Fibroblast of peridontal ligament (primary cell): ENCODE results near the gene KIAA0825.

Source experiments
- DNase-seq: peaks from one replicate; pipeline ENCODE4 v3.0.0-alpha.2; 2010; ENCODE audit errors: extremely low read depth

Gene KIAA0825

GRCh38 chr5:94440015-94440414 lies 178.4 kb downstream of the KIAA0825 start:
- DNase-seq, result peak; percentile 27

DNA sequence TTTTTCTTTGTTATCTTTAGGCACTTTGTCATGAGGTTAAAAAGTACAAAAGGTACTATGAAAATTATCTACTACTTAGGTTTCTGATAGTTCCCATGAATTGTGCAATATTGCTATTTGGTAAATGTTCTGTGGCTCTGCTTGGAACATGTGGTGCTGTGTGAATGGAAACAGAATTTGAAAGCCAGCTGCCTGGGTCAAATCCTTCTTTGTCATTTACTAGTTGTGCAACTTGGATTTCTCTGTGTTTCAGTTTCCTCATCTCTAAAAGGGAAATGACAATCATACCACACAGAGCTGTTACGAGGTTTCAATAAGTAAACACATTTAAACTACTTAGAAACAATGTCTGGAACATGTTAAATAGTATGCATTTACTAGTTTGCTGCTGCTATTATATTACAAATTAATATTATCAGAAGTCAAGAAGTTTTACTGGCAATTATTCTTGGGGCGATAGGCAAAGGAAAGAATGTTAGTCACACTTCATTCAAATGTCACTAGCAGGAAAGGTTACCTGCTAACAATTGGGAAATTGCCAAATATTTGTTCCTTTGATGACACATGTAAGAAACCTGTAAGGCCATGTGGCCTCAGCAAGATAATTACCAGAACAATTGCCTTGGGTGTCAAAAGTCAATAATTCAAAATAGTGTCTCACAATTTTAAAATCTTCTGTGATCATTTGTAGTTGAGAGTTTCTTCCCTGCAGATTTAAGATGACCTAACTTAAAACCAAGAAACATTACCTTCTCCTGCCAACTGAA lies 184.8 kb downstream of the KIAA0825 start:
- DNase-seq, result peak; percentile 90

- DNase-seq, result peak; percentile 64
These were observed 185.9 kb downstream of the KIAA0825 start for GRCh38 chr5:94432499-94432898.

DNA sequence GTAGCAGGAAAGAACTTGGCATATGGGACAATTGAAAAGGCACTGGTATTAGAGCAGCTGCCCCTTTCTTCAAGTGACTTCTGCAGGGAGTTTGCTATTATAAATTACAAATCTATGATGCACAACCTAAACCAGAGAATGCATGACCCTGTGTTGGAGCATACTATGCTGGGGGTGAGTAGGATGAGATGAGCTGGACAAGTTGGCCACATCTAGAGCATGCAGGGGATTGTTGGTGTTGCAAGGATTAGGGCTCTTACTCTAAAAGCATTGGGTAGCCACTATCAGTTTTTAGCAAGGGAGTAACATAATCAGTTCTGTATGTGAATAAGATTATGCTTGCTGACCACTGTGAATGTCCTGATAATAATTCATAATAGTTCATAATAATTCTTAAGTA lies 186.7 kb downstream of the KIAA0825 start:
- no peak for DNase-seq

- no peak for DNase-seq
These were observed 188.8 kb downstream of the KIAA0825 start for GRCh38 chr5:94429566-94429965.

- DNase-seq, result no peak
These were observed 193.0 kb downstream of the KIAA0825 start for GRCh38 chr5:94425396-94425795.

- DNase-seq, result no peak
These were observed 195.0 kb downstream of the KIAA0825 start for GRCh38 chr5:94423411-94423810.

GRCh38 chr5:94422812-94423211 lies 195.6 kb downstream of the KIAA0825 start:
- peak; percentile 23 for DNase-seq

GRCh38 chr5:94420885-94421284 lies 197.5 kb downstream of the KIAA0825 start:
- no peak for DNase-seq

DNA sequence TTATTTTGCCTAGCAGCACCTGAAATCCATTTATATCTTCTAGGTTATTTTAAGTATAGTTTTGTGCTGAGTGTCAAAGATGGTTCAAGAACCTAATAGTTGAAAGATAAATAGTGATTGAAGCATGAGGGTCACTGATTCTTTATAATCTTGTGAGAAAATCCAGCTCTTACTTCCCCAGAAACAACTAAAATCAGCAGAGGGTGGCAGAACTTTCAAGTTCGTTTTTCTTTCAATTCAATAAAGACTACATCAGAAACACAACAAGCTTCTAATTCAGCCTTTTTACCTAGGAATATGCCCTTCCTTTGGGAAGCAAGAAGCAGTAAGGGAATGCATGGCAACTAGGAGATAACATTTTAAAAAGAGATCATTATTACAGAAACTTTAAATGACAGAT lies 202.6 kb downstream of the KIAA0825 start:
- DNase-seq, result no peak

DNA sequence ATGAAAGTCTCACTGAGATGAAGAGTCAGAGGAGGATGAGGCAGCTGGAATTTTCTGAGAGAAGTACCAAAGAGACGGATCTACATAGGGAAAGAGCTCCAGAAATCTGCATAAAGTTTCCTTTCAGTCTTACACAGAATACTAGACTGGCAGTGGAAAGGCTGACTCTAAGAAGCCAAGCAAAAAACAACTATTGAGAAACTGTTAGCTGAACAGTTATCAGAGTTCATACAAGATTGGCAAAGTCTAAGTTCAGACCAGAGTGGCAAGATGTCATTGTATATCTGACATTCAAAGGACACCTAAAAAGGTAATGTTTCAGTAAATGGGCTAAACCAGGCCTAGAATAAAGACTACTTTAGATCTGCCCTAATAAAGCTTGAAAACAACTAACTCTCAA lies 209.0 kb downstream of the KIAA0825 start:
- no peak for DNase-seq

DNA sequence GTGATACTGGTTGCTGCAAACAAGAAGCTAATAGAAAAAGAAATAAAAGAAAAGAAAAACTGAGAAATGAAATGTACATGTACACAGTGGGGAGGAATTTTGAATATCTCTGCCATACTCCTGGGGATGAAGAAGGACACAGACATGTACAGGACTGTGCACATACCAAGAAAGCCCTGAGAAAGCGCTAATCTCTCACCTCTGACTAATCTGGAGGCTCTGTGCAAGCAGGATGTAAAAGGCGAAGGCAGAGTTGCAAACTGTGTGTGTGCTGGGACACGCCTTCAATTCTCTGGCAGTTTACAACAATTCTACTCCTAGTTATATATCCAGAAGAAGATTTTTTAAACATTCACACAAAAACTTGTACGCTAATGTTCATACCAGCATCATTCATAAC lies 211.4 kb downstream of the KIAA0825 start:
- no peak for DNase-seq

DNA sequence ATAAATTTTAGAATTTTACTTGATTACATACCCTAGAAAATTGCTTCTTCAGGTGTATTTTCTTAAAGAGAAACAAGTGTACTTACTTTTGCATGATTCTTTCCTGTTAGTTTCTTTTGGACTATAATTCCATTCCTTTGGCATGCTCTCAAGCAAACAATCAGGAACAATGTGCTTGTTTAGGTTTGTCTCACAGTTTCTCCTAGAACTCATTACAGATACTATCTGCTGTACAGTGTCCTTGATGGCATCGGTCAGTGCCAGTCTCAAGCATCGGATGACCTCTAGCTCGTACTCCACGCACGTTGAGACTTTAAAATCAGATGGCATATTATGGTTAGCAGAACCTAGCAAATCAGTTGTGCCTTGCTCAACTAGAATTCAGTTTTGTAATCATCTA lies 214.9 kb downstream of the KIAA0825 start:
- peak; percentile 11 for DNase-seq

DNA sequence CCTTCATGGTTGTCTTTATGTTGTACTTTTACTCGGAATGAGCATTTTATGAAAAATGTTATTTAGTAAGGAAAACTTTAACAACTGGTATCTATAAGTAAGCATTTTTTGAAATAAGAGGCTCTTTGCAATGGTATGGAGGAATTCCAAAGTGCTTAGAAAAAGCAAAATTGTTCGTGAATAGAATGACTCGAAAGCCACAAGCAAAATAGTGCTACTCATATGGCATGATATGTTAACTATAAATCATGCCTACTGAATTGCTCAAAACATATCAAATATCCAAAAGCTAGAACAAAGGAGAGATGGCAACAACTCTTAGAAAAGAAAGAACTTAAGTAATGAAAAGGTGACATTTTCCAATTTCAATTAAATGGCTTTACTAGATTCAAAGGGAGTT lies 216.3 kb downstream of the KIAA0825 start:
- DNase-seq, result peak; percentile 54

GRCh38 chr5:94397508-94397907 lies 220.9 kb downstream of the KIAA0825 start:
- no peak for DNase-seq

DNA sequence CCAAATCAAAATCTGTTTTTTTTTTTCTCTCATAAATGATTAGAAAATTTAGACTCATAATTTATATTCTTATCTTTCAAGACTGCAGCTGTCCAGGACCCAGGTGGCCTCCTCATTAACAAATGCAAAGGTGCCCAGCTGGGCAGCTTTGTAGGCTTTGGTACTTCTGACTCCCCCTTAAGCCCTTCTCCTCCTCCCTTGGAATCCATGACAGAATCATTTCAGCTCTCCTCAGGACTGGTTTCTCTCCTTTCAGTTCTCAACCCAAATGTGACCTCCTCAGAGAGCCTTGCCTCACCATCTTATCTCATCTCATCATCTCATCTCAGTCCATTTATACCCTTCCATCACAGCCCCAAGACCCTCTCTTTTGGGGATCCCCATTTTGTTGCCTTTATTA lies 221.7 kb downstream of the KIAA0825 start:
- DNase-seq, result no peak

GRCh38 chr5:94395468-94395867 lies 222.9 kb downstream of the KIAA0825 start:
- DNase-seq, result no peak

GRCh38 chr5:94391996-94392395 lies 226.4 kb downstream of the KIAA0825 start:
- DNase-seq, result no peak

GRCh38 chr5:94389515-94389899 lies 228.9 kb downstream of the KIAA0825 start:
- no peak for DNase-seq

- no peak for DNase-seq
These were observed 229.5 kb downstream of the KIAA0825 start for GRCh38 chr5:94388773-94389514.

GRCh38 chr5:94385767-94386166 lies 232.6 kb downstream of the KIAA0825 start:
- no peak for DNase-seq

DNA sequence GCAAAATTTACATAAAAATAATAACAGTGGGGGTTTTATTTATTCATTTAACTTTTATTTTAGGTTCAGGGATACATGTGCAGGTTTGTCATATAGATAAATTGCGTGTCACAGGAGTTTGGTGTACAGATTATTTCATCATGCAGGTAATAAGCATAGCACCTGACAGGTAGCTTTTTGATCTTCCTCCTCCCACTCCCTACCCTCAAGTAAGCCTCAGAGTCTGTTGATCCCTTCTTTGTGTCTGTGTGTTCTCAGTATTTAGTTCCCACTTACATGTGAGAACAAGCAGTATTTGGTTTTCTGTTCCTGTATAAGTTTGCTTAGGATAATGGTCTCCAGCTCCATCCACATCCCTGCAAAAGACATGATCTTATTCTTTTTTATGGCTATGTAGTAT lies 240.3 kb downstream of the KIAA0825 start:
- no peak for DNase-seq

DNA sequence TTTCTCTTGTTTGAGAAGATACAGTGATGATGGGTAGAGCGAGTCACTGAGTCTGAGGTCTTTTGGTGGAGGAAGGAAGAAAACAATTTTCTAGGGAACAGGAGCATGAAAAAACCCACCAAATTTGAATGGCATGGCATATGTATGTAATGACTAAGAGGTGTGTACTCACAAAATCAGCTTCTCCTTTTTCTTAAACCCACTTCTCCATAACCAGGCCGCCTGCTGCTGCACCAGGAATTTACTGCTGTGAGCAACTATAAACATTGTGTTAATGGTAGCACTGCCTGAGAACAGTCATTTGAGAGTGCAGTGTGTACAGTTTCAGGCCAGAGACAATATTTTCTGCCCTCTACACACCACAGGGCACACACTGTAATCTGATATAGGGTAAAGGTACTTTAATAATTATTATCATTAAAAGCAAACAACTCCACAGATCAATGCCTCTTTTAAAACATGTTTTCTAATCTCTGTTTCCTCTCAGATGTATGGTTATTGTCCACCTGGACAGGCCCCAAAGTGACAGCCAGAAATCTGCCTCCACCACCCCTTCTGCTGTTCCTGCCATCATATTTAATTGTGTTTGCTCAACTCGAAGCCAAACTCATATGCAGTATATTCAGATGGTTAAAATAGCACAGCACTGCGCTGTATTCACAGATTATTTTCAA lies 241.6 kb downstream of the KIAA0825 start:
- DNase-seq, result no peak
